Smooth muscle cell (in vitro differentiated cells): Measurements from ENCODE around the gene ZGPAT. TPM values are rescaled to one million over a fixed set of nuclear protein-coding genes. Genes with fewer than 3 reads are reported as not detected.

ENCODE experiments used
- DNase-seq: peaks from one replicate; lab custom pipeline; 2025; ENCODE audit not compliant: unreplicated experiment; lab: John Stamatoyannopoulos, UW
- H2AFZ ChIP-seq: fragments of 200-600 bp; sonication (generic); 2 replicates; pipeline ENCODE4 v1.6.0; 2016; ENCODE audit warnings: antibody characterized with exemption, low read depth, mild to moderate bottlenecking
- H3F3A ChIP-seq: fragments of 200-600 bp; sonication (generic); 2 replicates; pipeline ENCODE4 v1.6.0; 2017; ENCODE audit warnings: antibody characterized with exemption, low read depth
- H3K27ac ChIP-seq: fragments of 200-600 bp; sonication (generic); 2 replicates; pipeline ENCODE4 v1.5.1; 2016; ENCODE audit warnings: low read depth, mild to moderate bottlenecking
- H3K27me3 ChIP-seq: fragments of 200-600 bp; sonication (generic); 2 replicates; pipeline ENCODE4 v1.6.1; 2016; ENCODE audit warnings: low read depth, mild to moderate bottlenecking
- H3K36me3 ChIP-seq: fragments of 200-600 bp; sonication (generic); 2 replicates; pipeline ENCODE4 v1.5.1; 2016; ENCODE audit warnings: low read depth
- H3K4me1 ChIP-seq: fragments of 200-600 bp; sonication (generic); 2 replicates; pipeline ENCODE4 v1.5.1; 2016; ENCODE audit warnings: low read depth
- H3K4me2 ChIP-seq: fragments of 200-600 bp; sonication (generic); 2 replicates; pipeline ENCODE4 v1.6.0; 2016; ENCODE audit warnings: mild to moderate bottlenecking
- H3K4me3 ChIP-seq: fragments of 200-600 bp; sonication (generic); 2 replicates; pipeline ENCODE4 v1.5.1; 2016; ENCODE audit warnings: mild to moderate bottlenecking
- H3K79me2 ChIP-seq: fragments of 200-600 bp; sonication (generic); 2 replicates; pipeline ENCODE4 v1.6.0; 2016; ENCODE audit warnings: low read depth, mild to moderate bottlenecking
- H3K9ac ChIP-seq: fragments of 200-600 bp; sonication (generic); 2 replicates; pipeline ENCODE4 v1.6.0; 2016; ENCODE audit warnings: low read depth
- H3K9me3 ChIP-seq: fragments of 200-600 bp; sonication (generic); replicated peaks from 2 replicates; pipeline ENCODE4 v1.5.1; 2016; ENCODE audit warnings: low read depth
- H4K20me1 ChIP-seq: fragments of 200-600 bp; sonication (generic); 2 replicates; pipeline ENCODE4 v1.6.0; 2016; ENCODE audit warnings: low read depth
- CTCF ChIP-seq: fragments of 200-600 bp; sonication (generic); IDR thresholded peaks from 2 replicates; pipeline ENCODE4 v1.5.1; 2017; ENCODE audit warnings: borderline replicate concordance, mild to moderate bottlenecking, antibody characterized with exemption; ENCODE audit not compliant: insufficient read depth, poor library complexity, severe bottlenecking
- WGBS: methylation state at CpG from one replicate; pipeline ENCODE4 v1.1.7; 2016; ENCODE audit warnings: low lambda C conversion rate; 5-methylcytosine and 5-hydroxymethylcytosine counted together
- polyA plus RNA-seq: library from polyadenylated mRNA; unstranded; fragments of >200 nt; fragmentation: Nextera tagmentation; extraction: Ambion mirVana; gene quantifications from 2 replicates; pipeline ENCODE4 v1.2.1, GENCODE V29; 2016
- total RNA-seq: library from RNA; depleted of rRNA; stranded (reverse); fragments of >200 nt; gene quantifications from 2 replicates; pipeline ENCODE4 v1.2.3, GENCODE V29; 2014

The ZGPAT gene
- total and polyA plus RNA-seq, 2 experiments from 2014 or later, result 13.8 to 32.3 TPM

GRCh38 chr20:63704749-63705117 is 3.1 kb upstream of the ZGPAT start:
- DNase-seq, result no peak
- no peaks in the 10 kb centered on the region for H3F3A ChIP-seq
- H3K4me1 ChIP-seq, result peaks cover 14% of the 10 kb centered on the region
- 83% methylated on average over 6 of the region's 6 CpGs for WGBS
- H3K9ac ChIP-seq, result no peak overlapping the region
- H3K79me2 ChIP-seq, result peaks cover 41% of the 10 kb centered on the region
- no peak overlapping the region for H2AFZ ChIP-seq
- no peak overlapping the region for H3K27ac ChIP-seq
- TF ChIP-seq CTCF, result no peak
- no peaks in the 10 kb centered on the region for H3K9me3 ChIP-seq
- no peak overlapping the region for H3K4me2 ChIP-seq
- peaks cover 11% of the 10 kb centered on the region for H4K20me1 ChIP-seq
- H3K4me3 ChIP-seq, result no peak overlapping the region
- H3K36me3 ChIP-seq, result no peaks in the 10 kb centered on the region
- H3K27me3 ChIP-seq, result no peaks in the 10 kb centered on the region

GRCh38 chr20:63705232-63706026 is 2.4 kb upstream of the ZGPAT start:
- Histone ChIP-seq H4K20me1 (peaks cover 11% of the 10 kb centered on the region), H3K27me3 (no peaks in the 10 kb centered on the region), H3K27ac (no peak overlapping the region), H3K9ac (no peak overlapping the region), H3F3A (no peaks in the 10 kb centered on the region), H3K4me1 (peaks cover 14% of the 10 kb centered on the region), H3K36me3 (no peaks in the 10 kb centered on the region), H3K4me3 (no peak overlapping the region), H3K79me2 (peaks cover 48% of the 10 kb centered on the region), H2AFZ (no peak overlapping the region), H3K4me2 (no peak overlapping the region), H3K9me3 (no peaks in the 10 kb centered on the region)
- 97% methylated on average over 8 of the region's 8 CpGs for WGBS
- TF ChIP-seq CTCF, result no peak
- DNase-seq, result no peak

- H3K4me2 ChIP-seq, result peak overlapping the region; percentile 99
- H3K4me3 ChIP-seq, result peak overlapping the region; percentile 89
- no peak for DNase-seq
- peaks cover 14% of the 10 kb centered on the region for H3K4me1 ChIP-seq
- H3F3A ChIP-seq, result no peaks in the 10 kb centered on the region
- peak overlapping the region; percentile 50 for H3K27ac ChIP-seq
- no peak overlapping the region for H3K9ac ChIP-seq
- H3K79me2 ChIP-seq, result peaks cover 50% of the 10 kb centered on the region
- H3K36me3 ChIP-seq, result no peaks in the 10 kb centered on the region
- TF ChIP-seq CTCF, result no peak
- no peaks in the 10 kb centered on the region for H3K9me3 ChIP-seq
- 95% methylated on average over 12 of the region's 12 CpGs for WGBS
- H2AFZ ChIP-seq, result no peak overlapping the region
- no peaks in the 10 kb centered on the region for H3K27me3 ChIP-seq
- H4K20me1 ChIP-seq, result peaks cover 11% of the 10 kb centered on the region
These were observed 1.7 kb upstream of the ZGPAT start for GRCh38 chr20:63706027-63706695.
